HG03442 (cell line): ENCODE results near the gene LST1.

Experiments used
- ATAC-seq: cut with Tn5 transposase; IDR thresholded peaks from one replicate; pipeline ENCODE4 v1.9.1; 2021; ENCODE audit warnings: mild to moderate bottlenecking, moderate library complexity; ENCODE audit not compliant: unreplicated experiment

Gene LST1

GRCh38 chr6:31559958-31560696, 25.9 kb upstream of the LST1 start:
- peak; percentile 50 for ATAC-seq

- ATAC-seq = no peak
These were observed 25.4 kb upstream of the LST1 start for GRCh38 chr6:31560697-31561058.

- no peak for ATAC-seq
These were observed 18.3 kb upstream of the LST1 start for GRCh38 chr6:31567531-31568370.

- peak; percentile 70 for ATAC-seq
These were observed 17.5 kb upstream of the LST1 start for GRCh38 chr6:31568537-31568961.

GRCh38 chr6:31569861-31570536, 16.1 kb upstream of the LST1 start:
- no peak for ATAC-seq

- no peak for ATAC-seq
These were observed 13.8 kb upstream of the LST1 start, which contains the start of gene LTA for GRCh38 chr6:31572041-31572911. LTA (plus strand) TSS chr6:31572289; CDS start chr6:31572743, 454 bp downstream.

- no peak for ATAC-seq
These were observed 12.6 kb upstream of the LST1 start for GRCh38 chr6:31573239-31574105.

GRCh38 chr6:31574106-31575061, 11.7 kb upstream of the LST1 start:
- ATAC-seq = no peak

GRCh38 chr6:31575335-31575901, 10.7 kb upstream of the LST1 start, which contains the start of gene TNF:
TNF (plus strand) TSS chr6:31575565; CDS start chr6:31575742, 177 bp downstream.
- ATAC-seq = no peak

- no peak for ATAC-seq
These were observed 10.0 kb upstream of the LST1 start for GRCh38 chr6:31575952-31576685.

- ATAC-seq = no peak
These were observed 9.0 kb upstream of the LST1 start for GRCh38 chr6:31576897-31577578.

- ATAC-seq = no peak
These were observed 8.5 kb upstream of the LST1 start for GRCh38 chr6:31577579-31577966.

GRCh38 chr6:31578184-31579118, 7.6 kb upstream of the LST1 start:
- no peak for ATAC-seq

- no peak for ATAC-seq
These were observed 7.0 kb upstream of the LST1 start for GRCh38 chr6:31579119-31579505.

- no peak for ATAC-seq
These were observed 6.3 kb upstream of the LST1 start for GRCh38 chr6:31579546-31580437.
